ENCODE measurements around the gene GSTO2.

GSTO2 gene

GRCh38 chr10:104252368-104252767 lies 16.6 kb upstream of the GSTO2 start:
- H3K4me3 ChIP-seq (ENCODE audit: low read depth in 1 of 2, low read length in 2 of 2), result no peak overlapping the region
- H3K9me3 ChIP-seq (ENCODE audit: control insufficient read depth in 1 of 2, low read length in 2 of 2), result peaks cover 0 to 1% of the 10 kb centered on the region in 2 donors
- H3K36me3 ChIP-seq (ENCODE audit: control insufficient read depth in 1 of 2, insufficient read depth in 2 of 2, low read length in 2 of 2), result no peaks in the 10 kb centered on the region
- H3K9ac ChIP-seq (ENCODE audit: low read depth in 1 of 2, low read length in 2 of 2), result no peak overlapping the region
- no peak overlapping the region for H3K27ac ChIP-seq (ENCODE audit: low read depth, low read length)
- H3K27me3 ChIP-seq (ENCODE audit: control insufficient read depth in 1 of 2, insufficient read depth in 2 of 2, low read length in 2 of 2), result no peaks in the 10 kb centered on the region
- peaks cover 45 to 51% of the 10 kb centered on the region in 2 donors for H3K4me1 ChIP-seq (ENCODE audit: control insufficient read depth in 1 of 2, insufficient read depth in 2 of 2, low read length in 2 of 2)

- H3K36me3 ChIP-seq (ENCODE audit: control insufficient read depth in 1 of 2, insufficient read depth in 2 of 2, low read length in 2 of 2), result peaks cover 3 to 4% of the 10 kb centered on the region in 2 donors
- H3K4me3 ChIP-seq (ENCODE audit: low read depth in 1 of 2, low read length in 2 of 2), result peak overlapping the region; percentile 7 to 84
- peaks cover 45 to 53% of the 10 kb centered on the region in 2 donors for H3K4me1 ChIP-seq (ENCODE audit: control insufficient read depth in 1 of 2, insufficient read depth in 2 of 2, low read length in 2 of 2)
- no peaks in the 10 kb centered on the region for H3K27me3 ChIP-seq (ENCODE audit: control insufficient read depth in 1 of 2, insufficient read depth in 2 of 2, low read length in 2 of 2)
- no peak overlapping the region for H3K27ac ChIP-seq (ENCODE audit: low read depth, low read length)
- no peak overlapping the region for H3K9ac ChIP-seq (ENCODE audit: low read depth in 1 of 2, low read length in 2 of 2)
- H3K9me3 ChIP-seq (ENCODE audit: control insufficient read depth in 1 of 2, low read length in 2 of 2), result no peaks in the 10 kb centered on the region
Observed at GRCh38 chr10:104253106-104253505, 15.9 kb upstream of the GSTO2 start.

- H3K9ac ChIP-seq (ENCODE audit: low read depth in 1 of 2, low read length in 2 of 2), result peak overlapping the region; percentile 93 to 94
Observed at GRCh38 chr10:104253606-104254410, 15.2 kb upstream of the GSTO2 start.

GRCh38 chr10:104254493-104255310 lies 14.3 kb upstream of the GSTO2 start, which contains the start of gene GSTO1:
GSTO1 (plus strand) TSS chr10:104254892; CDS start chr10:104254929, 37 bp downstream.
- Histone ChIP-seq H3K4me3 (ENCODE audit: low read depth in 1 of 2, low read length in 2 of 2) (peak within 1 kb of the TSS; percentile 84 to 88), H3K9me3 (ENCODE audit: control insufficient read depth in 1 of 2, low read length in 2 of 2) (no peaks in the 10 kb centered on the region), H3K9ac (ENCODE audit: low read depth in 1 of 2, low read length in 2 of 2) (peak within 1 kb of the TSS; percentile 93 to 94), H3K4me1 (ENCODE audit: control insufficient read depth in 1 of 2, insufficient read depth in 2 of 2, low read length in 2 of 2) (peaks cover 45 to 53% of the 10 kb centered on the region in 2 donors), H3K27ac (ENCODE audit: low read depth, low read length) (peak within 1 kb of the TSS; percentile 93), H3K36me3 (ENCODE audit: control insufficient read depth in 1 of 2, insufficient read depth in 2 of 2, low read length in 2 of 2) (peaks cover 9 to 20% of the 10 kb centered on the region in 2 donors), H3K27me3 (ENCODE audit: control insufficient read depth in 1 of 2, insufficient read depth in 2 of 2, low read length in 2 of 2) (no peaks in the 10 kb centered on the region)

More at GRCh38 chr10:104253606-104254410, 15.2 kb upstream of the GSTO2 start:
- H3K4me1 ChIP-seq (ENCODE audit: control insufficient read depth in 1 of 2, insufficient read depth in 2 of 2, low read length in 2 of 2), result peaks cover 45 to 53% of the 10 kb centered on the region in 2 donors
- peaks cover 6 to 11% of the 10 kb centered on the region in 2 donors for H3K36me3 ChIP-seq (ENCODE audit: control insufficient read depth in 1 of 2, insufficient read depth in 2 of 2, low read length in 2 of 2)
- no peak overlapping the region for H3K27ac ChIP-seq (ENCODE audit: low read depth, low read length)
- H3K27me3 ChIP-seq (ENCODE audit: control insufficient read depth in 1 of 2, insufficient read depth in 2 of 2, low read length in 2 of 2), result no peaks in the 10 kb centered on the region
- H3K9me3 ChIP-seq (ENCODE audit: control insufficient read depth in 1 of 2, low read length in 2 of 2), result no peaks in the 10 kb centered on the region
- peak overlapping the region; percentile 84 to 88 for H3K4me3 ChIP-seq (ENCODE audit: low read depth in 1 of 2, low read length in 2 of 2)

DNA sequence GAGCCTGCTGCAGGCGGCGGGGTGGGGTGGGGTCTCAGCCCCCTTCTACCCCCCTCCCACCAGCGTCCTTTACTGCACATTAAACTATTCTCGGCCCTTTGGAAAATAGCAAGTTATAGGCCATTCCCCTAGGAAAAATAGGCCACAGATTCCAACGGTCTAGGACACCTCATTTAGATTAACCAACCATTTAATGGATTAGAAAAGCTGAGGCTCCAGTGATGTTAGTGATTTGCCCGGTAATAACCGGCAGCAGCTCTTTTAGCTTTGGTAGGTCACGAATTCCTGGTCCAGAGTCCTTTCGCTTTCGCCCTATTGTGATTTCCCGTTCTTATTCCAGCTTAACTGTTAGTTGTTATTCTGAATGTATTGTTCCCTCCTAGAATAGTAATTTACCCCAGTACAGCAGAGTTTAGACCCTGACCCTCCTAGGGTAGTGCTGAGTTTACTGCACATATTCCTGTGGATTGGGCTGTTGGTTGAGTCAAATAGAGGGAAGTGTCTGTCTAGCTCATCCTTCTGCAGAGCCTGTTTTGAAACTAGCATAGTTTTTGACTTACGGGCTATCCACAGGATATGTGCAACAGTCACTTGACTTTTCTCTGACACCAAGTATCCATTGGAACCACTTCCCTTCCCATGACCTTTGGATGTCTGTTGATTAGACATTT lies 13.5 kb upstream of the GSTO2 start:
- H3K27ac ChIP-seq (ENCODE audit: low read depth, low read length), result peak overlapping the region; percentile 93
- H3K4me1 ChIP-seq (ENCODE audit: control insufficient read depth in 1 of 2, insufficient read depth in 2 of 2, low read length in 2 of 2), result peaks cover 45 to 55% of the 10 kb centered on the region in 2 donors
- no peaks in the 10 kb centered on the region for H3K9me3 ChIP-seq (ENCODE audit: control insufficient read depth in 1 of 2, low read length in 2 of 2)
- H3K4me3 ChIP-seq (ENCODE audit: low read depth in 1 of 2, low read length in 2 of 2), result peak overlapping the region; percentile 84 to 88
- peaks cover 15 to 27% of the 10 kb centered on the region in 2 donors for H3K36me3 ChIP-seq (ENCODE audit: control insufficient read depth in 1 of 2, insufficient read depth in 2 of 2, low read length in 2 of 2)
- no peaks in the 10 kb centered on the region for H3K27me3 ChIP-seq (ENCODE audit: control insufficient read depth in 1 of 2, insufficient read depth in 2 of 2, low read length in 2 of 2)
- H3K9ac ChIP-seq (ENCODE audit: low read depth in 1 of 2, low read length in 2 of 2), result peak overlapping the region; percentile 93 to 94

GRCh38 chr10:104256335-104256961 lies 12.5 kb upstream of the GSTO2 start:
- no peaks in the 10 kb centered on the region for H3K27me3 ChIP-seq (ENCODE audit: control insufficient read depth in 1 of 2, insufficient read depth in 2 of 2, low read length in 2 of 2)
- peaks cover 45 to 55% of the 10 kb centered on the region in 2 donors for H3K4me1 ChIP-seq (ENCODE audit: control insufficient read depth in 1 of 2, insufficient read depth in 2 of 2, low read length in 2 of 2)
- peak overlapping the region; percentile 84 to 88 for H3K4me3 ChIP-seq (ENCODE audit: low read depth in 1 of 2, low read length in 2 of 2)
- H3K36me3 ChIP-seq (ENCODE audit: control insufficient read depth in 1 of 2, insufficient read depth in 2 of 2, low read length in 2 of 2), result peaks cover 21 to 35% of the 10 kb centered on the region in 2 donors
- peak overlapping the region; percentile 44 for H3K27ac ChIP-seq (ENCODE audit: low read depth, low read length)
- H3K9me3 ChIP-seq (ENCODE audit: control insufficient read depth in 1 of 2, low read length in 2 of 2), result no peaks in the 10 kb centered on the region
- H3K9ac ChIP-seq (ENCODE audit: low read depth in 1 of 2, low read length in 2 of 2), result peak overlapping the region; percentile 17 to 93

DNA sequence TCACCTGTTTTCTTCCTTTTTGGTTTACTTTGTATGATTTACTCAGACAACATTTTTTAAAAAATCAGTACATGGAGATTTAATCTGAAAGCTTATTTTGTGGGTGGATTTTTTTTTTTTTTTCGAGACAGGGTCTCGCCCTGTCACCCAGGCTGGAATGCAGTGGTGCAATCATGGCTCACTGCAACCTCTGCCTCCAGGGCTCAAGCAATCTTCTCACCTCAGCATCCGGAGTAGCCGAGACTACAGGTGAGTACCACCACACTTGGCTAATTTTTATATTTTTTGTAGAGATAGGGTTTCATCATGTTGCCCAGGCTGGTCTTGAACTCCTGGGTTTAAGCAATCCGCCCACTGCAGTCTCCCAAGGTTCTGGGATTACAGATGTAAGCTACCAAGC lies 11.7 kb upstream of the GSTO2 start:
- H3K9me3 ChIP-seq (ENCODE audit: control insufficient read depth in 1 of 2, low read length in 2 of 2), result no peaks in the 10 kb centered on the region
- H3K36me3 ChIP-seq (ENCODE audit: control insufficient read depth in 1 of 2, insufficient read depth in 2 of 2, low read length in 2 of 2), result peaks cover 21 to 43% of the 10 kb centered on the region in 2 donors
- peaks cover 42 to 53% of the 10 kb centered on the region in 2 donors for H3K4me1 ChIP-seq (ENCODE audit: control insufficient read depth in 1 of 2, insufficient read depth in 2 of 2, low read length in 2 of 2)
- no peaks in the 10 kb centered on the region for H3K27me3 ChIP-seq (ENCODE audit: control insufficient read depth in 1 of 2, insufficient read depth in 2 of 2, low read length in 2 of 2)
- H3K4me3 ChIP-seq (ENCODE audit: low read depth in 1 of 2, low read length in 2 of 2), result no peak overlapping the region
- no peak overlapping the region for H3K27ac ChIP-seq (ENCODE audit: low read depth, low read length)
- H3K9ac ChIP-seq (ENCODE audit: low read depth in 1 of 2, low read length in 2 of 2), result no peak overlapping the region

GRCh38 chr10:104258209-104258608 lies 10.8 kb upstream of the GSTO2 start:
- Histone ChIP-seq H3K27me3 (ENCODE audit: control insufficient read depth in 1 of 2, insufficient read depth in 2 of 2, low read length in 2 of 2) (no peaks in the 10 kb centered on the region), H3K9ac (ENCODE audit: low read depth in 1 of 2, low read length in 2 of 2) (no peak overlapping the region), H3K4me3 (ENCODE audit: low read depth in 1 of 2, low read length in 2 of 2) (no peak overlapping the region), H3K4me1 (ENCODE audit: control insufficient read depth in 1 of 2, insufficient read depth in 2 of 2, low read length in 2 of 2) (peaks cover 32 to 46% of the 10 kb centered on the region in 2 donors), H3K27ac (ENCODE audit: low read depth, low read length) (no peak overlapping the region), H3K9me3 (ENCODE audit: control insufficient read depth in 1 of 2, low read length in 2 of 2) (no peaks in the 10 kb centered on the region), H3K36me3 (ENCODE audit: control insufficient read depth in 1 of 2, insufficient read depth in 2 of 2, low read length in 2 of 2) (peaks cover 24 to 51% of the 10 kb centered on the region in 2 donors)

DNA sequence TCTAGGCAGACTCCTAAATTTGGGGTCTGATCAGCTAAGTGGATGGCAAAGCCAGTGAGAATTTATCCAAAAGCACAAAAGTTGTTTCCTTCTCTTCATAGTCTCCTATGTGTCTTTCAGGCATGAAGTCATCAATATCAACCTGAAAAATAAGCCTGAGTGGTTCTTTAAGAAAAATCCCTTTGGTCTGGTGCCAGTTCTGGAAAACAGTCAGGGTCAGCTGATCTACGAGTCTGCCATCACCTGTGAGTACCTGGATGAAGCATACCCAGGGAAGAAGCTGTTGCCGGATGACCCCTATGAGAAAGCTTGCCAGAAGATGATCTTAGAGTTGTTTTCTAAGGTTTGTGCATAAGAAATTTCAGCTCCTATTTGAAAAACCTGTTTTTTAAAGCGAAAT lies 9.5 kb upstream of the GSTO2 start:
- Histone ChIP-seq H3K9ac (ENCODE audit: low read depth in 1 of 2, low read length in 2 of 2) (no peak overlapping the region), H3K9me3 (ENCODE audit: control insufficient read depth in 1 of 2, low read length in 2 of 2) (no peaks in the 10 kb centered on the region), H3K4me1 (ENCODE audit: control insufficient read depth in 1 of 2, insufficient read depth in 2 of 2, low read length in 2 of 2) (peaks cover 20 to 38% of the 10 kb centered on the region in 2 donors), H3K27me3 (ENCODE audit: control insufficient read depth in 1 of 2, insufficient read depth in 2 of 2, low read length in 2 of 2) (no peaks in the 10 kb centered on the region), H3K27ac (ENCODE audit: low read depth, low read length) (no peak overlapping the region), H3K4me3 (ENCODE audit: low read depth in 1 of 2, low read length in 2 of 2) (no peak overlapping the region), H3K36me3 (ENCODE audit: control insufficient read depth in 1 of 2, insufficient read depth in 2 of 2, low read length in 2 of 2) (peaks cover 24 to 51% of the 10 kb centered on the region in 2 donors)

All from duodenal mucosa (tissue), 2 donors.